HG03571 (cell line): ENCODE results near the gene CSHL1.
"Not testable (repeated sequence)": the region's sequence is repeated elsewhere in the genome, so short reads cannot be mapped to it uniquely, and the experiment has no call there.

ENCODE experiments used
- ATAC-seq: cut with Tn5 transposase; IDR thresholded peaks from one replicate; pipeline ENCODE4 v1.9.1; 2021; ENCODE audit not compliant: unreplicated experiment

CSHL1 gene

GRCh38 chr17:63892316-63893037 lies 18.6 kb downstream of the CSHL1 start:
- not testable (repeated sequence) for ATAC-seq

DNA sequence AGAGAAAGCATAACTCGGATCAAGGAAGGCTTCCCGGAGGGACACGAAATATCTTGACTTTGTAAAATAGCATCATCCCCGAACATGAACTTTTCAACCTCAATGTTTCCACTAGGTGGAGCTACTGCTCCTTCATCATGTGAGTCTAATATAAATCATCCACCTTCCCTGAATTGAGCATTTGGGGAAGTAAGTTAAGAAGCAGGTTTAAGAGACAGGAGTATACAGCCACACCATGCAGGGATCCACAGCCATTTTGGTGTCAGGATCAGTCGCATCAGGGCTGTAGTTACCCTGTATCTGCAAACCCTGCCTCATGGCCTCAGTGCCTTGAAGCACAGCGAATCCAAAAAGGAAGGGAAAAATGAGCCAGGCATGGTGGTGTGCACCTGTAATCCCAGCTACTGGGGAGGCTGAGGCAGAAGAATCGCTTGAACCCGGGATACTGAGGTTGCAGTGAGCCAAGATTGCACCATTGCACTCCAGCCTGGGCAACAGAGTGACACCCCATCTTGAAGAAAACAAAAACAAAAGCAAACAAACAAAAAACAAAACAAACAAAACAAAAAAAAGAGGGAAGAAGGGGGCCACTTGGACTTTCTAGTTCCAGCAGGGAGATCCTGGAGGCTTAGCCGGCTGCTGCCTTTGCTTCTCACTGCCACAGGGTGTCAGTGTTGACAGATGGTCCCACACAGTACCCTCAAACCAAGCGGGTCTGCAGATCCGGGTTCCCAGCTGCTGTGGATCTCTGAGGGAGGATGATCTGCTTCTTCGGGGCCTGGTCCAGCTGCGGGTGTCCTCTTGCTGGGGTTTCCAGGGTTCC lies 21.8 kb downstream of the CSHL1 start:
- not testable (repeated sequence) for ATAC-seq

GRCh38 chr17:63885119-63885518 lies 25.9 kb downstream of the CSHL1 start:
- ATAC-seq = not testable (repeated sequence)

- ATAC-seq = not testable (repeated sequence)
Measured at GRCh38 chr17:63882626-63883126, 28.4 kb downstream of the CSHL1 start.

DNA sequence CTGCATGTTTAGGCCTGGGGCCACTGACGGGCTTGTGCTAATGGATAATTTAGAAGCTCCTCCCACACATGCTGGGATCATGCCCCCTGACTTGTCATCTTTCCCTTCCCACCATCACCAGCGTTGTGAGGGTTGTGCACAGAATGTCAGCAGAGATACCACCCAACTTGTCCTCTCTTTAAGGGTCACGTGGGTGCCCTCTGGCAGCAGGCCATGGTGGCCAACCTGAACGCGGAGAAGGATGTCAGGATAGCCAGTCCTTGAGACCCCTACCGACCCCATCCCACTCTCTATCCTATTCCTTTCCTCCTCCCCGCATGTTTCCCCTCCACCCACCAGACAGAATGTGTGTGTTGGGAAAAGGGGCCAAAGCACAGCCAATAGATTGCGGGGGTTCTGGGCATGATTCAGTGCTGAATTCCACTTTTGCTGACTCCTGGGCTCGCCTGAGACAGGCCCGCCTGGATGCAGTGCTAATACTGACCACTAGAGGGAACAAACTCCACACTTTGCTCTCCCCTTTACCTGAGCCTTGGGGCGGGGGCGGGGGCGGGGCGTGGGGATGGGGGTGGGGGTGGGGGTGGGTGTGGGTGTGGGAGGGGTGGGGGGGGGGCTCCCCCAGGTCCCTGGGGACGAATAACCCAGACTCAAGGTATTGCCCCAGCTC lies 29.0 kb downstream of the CSHL1 start, which contains the start of gene GH2:
Gene GH2, minus strand, starts transcription at position 10 of the 667 bp plus-strand sequence. CDS start 143 bp downstream, outside the sequence.
- no peak for ATAC-seq

GRCh38 chr17:63881337-63881736 lies 29.7 kb downstream of the CSHL1 start:
- ATAC-seq = not testable (repeated sequence)

DNA sequence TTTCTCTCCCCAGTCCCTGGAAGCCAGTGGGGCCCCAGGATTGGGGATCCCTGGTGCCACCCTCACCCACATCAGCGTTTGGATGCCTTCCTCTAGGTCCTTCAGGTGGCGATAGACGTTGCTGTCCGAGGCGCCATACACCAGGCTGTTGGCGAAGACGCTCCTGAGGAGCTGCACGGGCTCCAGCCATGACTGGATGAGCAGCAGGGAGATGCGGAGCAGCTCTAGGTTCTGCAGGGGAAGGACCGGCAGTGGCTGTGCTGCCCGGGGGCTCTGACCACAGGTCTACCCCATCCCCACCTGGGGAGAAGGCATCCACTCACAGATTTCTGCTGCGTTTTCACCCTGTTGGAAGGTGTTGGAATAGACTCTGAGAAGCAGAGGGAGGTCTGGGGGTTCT lies 30.4 kb downstream of the CSHL1 start:
- no peak for ATAC-seq

DNA sequence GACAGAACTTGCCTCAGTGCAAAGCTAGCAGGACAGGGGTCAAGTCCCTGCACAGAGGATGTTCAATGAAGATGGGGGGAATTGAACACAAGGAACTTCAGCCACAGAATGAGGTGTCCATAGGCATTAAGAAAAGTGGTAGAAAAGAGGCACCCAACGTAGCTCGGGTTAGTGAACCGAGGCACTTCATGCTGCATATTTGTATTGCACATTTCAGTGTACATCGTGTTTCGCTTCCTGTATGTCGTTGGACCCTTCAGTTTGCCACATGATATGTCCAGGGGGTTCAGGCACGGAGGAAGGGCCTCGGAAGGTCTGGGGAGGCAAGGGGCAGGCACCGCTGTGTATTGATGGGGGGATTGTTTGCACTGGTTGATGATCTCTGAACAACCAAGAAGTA lies 32.6 kb downstream of the CSHL1 start:
- not testable (repeated sequence) for ATAC-seq

- not testable (repeated sequence) for ATAC-seq
Measured at GRCh38 chr17:63874693-63875092, 36.4 kb downstream of the CSHL1 start.

DNA sequence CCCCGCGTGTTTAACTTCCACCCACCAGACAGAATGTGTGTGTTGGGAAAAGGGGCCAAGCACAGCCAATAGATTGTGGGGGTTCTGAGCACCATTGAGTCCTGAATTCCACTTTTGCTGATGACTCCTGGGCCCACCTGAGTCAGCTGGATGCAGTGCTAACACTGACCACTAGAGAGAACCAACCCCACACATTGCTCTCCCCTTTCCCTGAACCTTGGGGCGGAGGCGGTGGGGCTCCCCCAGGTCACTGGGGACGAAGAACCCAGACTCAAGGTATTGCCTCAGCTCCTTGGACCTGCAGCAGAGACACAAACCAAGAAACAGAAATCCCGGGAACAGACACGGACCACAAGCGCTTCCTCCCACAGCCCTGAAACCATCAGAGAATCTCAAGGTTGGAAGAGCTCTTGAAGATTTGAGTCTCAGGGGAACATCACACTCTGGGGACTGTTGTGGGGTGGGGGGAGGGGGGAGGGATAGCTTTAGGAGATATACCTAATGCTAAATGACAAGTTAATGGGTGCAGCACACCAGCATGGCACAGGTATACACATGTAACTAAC lies 36.9 kb downstream of the CSHL1 start:
- ATAC-seq = not testable (repeated sequence)

DNA sequence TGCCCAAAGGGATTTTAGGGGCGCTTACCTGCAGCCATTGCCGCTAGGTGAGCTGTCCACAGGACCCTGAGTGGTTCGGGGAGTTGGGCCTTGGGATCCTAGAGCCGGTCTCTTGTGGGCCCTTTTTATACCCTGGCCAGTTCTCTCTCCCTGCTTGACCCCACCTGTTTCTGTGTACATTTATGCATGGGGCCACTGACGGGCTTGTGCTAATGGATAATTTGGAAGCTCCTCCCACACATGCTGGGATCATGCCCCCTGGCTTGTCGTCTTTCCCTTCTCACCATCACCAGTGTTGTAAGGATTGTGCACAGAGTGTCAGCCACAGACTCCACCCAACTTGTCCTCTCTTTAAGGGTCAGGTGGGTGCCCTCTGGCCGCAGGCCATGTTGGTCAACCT lies 37.5 kb downstream of the CSHL1 start, which contains the start of gene CSH2:
Gene CSH2, minus strand, starts transcription at position 101 of the 400 bp plus-strand sequence. Its CDS starts 63 bp downstream, at position 38.
- not testable (repeated sequence) for ATAC-seq

GRCh38 chr17:63871646-63872365 lies 39.3 kb downstream of the CSHL1 start:
- ATAC-seq = not testable (repeated sequence)

DNA sequence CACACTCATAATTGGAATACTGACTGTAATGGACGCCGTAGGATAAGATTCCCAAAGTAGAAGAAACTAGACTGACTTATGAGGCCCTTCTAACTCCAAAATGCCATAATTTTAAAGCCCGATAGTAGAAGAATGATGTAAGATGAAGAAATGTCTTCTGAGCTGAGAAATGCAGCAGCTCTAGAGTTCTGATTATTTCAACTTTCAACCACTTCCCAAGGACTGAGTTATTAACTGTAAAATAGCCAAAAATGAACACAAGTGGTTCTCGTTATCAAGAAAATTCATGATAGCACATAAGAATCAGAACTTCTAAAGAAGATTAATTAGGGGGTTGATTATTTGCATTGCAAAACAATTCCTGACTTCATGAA lies 40.8 kb downstream of the CSHL1 start:
- not testable (repeated sequence) for ATAC-seq

- ATAC-seq = not testable (repeated sequence)
Measured at GRCh38 chr17:63869491-63870291, 41.4 kb downstream of the CSHL1 start.

GRCh38 chr17:63866625-63867024 lies 44.4 kb downstream of the CSHL1 start:
- ATAC-seq = not testable (repeated sequence)
